IPS-15b (cell line): ENCODE results near the gene NISCH.

ENCODE experiments used
- H3K27me3 ChIP-seq: one replicate; pipeline ENCODE4 v1.6.1; 2013; ENCODE audit warnings: low read length; ENCODE audit not compliant: control insufficient read depth, insufficient read depth
- H3K36me3 ChIP-seq: one replicate; pipeline ENCODE4 v1.6.1; 2013; ENCODE audit warnings: low read length; ENCODE audit not compliant: control insufficient read depth, insufficient read depth
- H3K4me1 ChIP-seq: one replicate; pipeline ENCODE4 v1.6.1; 2013; ENCODE audit warnings: mild to moderate bottlenecking, low read length; ENCODE audit not compliant: control insufficient read depth, insufficient read depth
- H3K4me3 ChIP-seq: one replicate; pipeline ENCODE4 v1.5.1; 2013; ENCODE audit warnings: low read depth, low read length
- H3K9ac ChIP-seq: one replicate; pipeline ENCODE4 v1.6.1; 2013; ENCODE audit warnings: low read depth, mild to moderate bottlenecking, low read length
- H3K9me3 ChIP-seq: one replicate; pipeline ENCODE4 v1.6.1; 2013; ENCODE audit warnings: mild to moderate bottlenecking, low read length; ENCODE audit not compliant: control insufficient read depth, insufficient read depth

The NISCH gene

DNA sequence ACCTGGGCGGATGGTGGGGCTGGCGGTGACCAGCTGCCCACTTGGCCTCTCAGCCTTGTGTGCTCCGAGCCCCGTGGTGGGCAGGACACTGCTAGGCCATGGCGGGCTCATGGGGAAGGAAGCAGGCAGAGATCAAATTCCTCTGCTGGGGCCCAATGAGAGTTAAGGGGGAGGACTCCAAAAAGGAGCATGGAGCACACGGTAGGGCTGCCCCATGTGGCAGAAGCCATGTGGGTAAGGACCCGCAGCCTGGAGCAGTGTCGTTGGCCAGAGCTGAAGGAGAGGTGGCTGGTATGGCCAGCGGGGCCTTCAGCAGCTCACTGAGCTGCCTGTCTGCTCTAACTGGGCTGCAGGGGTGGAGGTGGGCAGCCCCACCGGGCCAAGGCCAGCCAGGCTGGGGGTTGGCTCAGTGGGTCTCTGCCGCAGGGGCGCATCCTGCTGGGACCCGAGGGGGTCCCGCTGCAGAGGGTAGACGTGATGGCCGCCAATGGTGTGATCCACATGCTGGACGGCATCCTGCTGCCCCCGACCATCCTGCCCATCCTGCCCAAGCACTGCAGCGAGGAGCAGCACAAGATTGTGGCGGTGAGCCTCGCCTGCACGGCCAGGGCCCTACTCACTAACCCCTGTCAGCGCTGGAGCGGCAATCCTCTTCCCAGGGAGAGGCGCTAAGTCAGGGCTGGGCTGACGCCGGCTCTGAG lies 51.0 kb downstream of the NISCH start:
- H3K36me3 ChIP-seq, result no peaks in the 10 kb centered on the region
- H3K4me1 ChIP-seq, result no peaks in the 10 kb centered on the region
- H3K9me3 ChIP-seq, result no peaks in the 10 kb centered on the region
- H3K27me3 ChIP-seq, result no peaks in the 10 kb centered on the region
- no peak overlapping the region for H3K4me3 ChIP-seq
- H3K9ac ChIP-seq, result no peak overlapping the region

DNA sequence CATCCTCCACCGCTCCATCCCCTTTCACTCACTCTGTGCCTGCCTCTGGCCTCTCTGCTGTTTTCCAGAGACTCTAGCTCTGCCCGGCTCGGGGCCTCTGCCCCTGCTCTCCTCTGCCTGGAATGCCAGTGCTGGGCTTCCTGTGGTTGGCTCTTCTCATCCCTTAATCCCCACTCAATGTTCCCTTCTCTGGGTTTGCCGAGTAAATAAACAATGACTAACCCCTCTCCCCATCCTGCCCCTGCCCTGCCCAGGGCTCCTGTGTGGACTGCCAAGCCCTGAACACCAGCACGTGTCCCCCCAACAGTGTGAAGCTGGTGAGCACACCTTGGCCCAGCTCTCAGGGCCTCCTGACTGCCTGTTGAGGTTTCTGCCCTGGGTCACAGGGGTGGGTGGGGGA lies 52.0 kb downstream of the NISCH start:
- Histone ChIP-seq H3K9me3 (no peaks in the 10 kb centered on the region), H3K4me3 (no peak overlapping the region), H3K4me1 (no peaks in the 10 kb centered on the region), H3K36me3 (no peaks in the 10 kb centered on the region), H3K9ac (no peak overlapping the region), H3K27me3 (no peaks in the 10 kb centered on the region)

DNA sequence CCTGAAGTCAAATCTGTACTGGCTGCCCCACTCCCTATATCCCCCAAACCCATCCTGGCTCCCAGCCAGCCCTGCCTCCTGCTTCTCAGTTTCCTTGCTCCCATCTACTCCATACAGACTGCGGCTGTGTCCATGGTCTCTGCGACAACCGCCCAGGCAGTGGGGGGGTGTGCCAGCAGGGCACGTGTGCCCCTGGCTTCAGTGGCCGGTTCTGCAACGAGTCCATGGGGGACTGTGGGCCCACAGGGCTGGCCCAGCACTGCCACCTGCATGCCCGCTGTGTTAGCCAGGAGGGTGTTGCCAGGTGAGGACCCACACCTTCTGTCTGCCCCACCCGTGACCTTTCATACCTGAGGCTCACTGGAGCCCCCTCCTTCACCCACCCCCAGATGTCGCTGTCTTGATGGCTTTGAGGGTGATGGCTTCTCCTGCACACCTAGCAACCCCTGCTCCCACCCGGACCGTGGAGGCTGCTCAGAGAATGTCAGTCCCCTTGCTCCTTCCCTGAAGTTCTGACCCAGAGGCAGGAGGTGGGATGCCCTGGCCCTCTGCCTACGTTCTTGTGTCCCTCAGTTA lies 54.4 kb downstream of the NISCH start:
- no peaks in the 10 kb centered on the region for H3K4me1 ChIP-seq
- H3K9ac ChIP-seq, result no peak overlapping the region
- H3K9me3 ChIP-seq, result no peaks in the 10 kb centered on the region
- H3K27me3 ChIP-seq, result no peaks in the 10 kb centered on the region
- H3K36me3 ChIP-seq, result no peaks in the 10 kb centered on the region
- H3K4me3 ChIP-seq, result no peak overlapping the region

DNA sequence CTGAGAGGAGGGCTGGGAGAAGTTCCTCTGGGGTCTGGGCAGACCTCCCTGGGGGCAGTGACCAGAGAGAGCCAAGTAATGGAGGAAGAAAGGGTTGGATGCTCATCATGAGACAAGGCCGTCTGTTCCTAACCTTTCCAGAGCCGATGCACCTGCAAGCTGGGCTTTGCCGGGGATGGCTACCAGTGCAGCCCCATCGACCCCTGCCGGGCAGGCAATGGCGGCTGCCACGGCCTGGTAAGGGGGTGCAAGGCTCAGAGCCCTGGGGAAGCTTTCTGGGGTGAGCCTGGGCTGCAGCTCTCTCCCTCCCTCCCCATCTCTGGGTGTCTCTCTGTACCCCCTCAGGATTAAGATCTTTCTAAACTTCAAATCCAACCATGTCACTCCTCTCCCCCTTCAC lies 56.1 kb downstream of the NISCH start:
- Histone ChIP-seq H3K9ac (no peak overlapping the region), H3K27me3 (no peaks in the 10 kb centered on the region)

DNA sequence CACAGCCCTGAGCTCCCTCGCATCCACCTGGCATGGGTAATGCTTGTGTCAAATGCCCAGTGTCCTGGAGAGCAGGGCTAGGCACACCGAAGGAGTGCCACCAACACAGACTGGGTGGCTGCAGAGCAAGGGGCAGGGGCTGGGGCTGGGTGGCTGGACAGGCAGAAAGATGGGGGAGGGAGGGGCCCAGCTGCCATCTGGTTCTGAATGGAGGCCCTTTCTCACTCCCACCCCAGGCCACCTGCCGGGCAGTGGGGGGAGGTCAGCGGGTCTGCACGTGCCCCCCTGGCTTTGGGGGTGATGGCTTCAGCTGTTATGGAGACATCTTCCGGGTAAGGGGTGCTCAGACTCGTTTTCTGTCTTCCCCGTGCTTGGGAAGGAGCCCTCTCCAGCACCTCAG lies 56.7 kb downstream of the NISCH start:
- no peak overlapping the region for H3K4me3 ChIP-seq
- no peak overlapping the region for H3K9ac ChIP-seq
- H3K4me1 ChIP-seq, result no peaks in the 10 kb centered on the region

More for the DNA sequence above, 56.1 kb downstream of the NISCH start:
- no peak overlapping the region for H3K4me3 ChIP-seq
- no peaks in the 10 kb centered on the region for H3K9me3 ChIP-seq
- no peaks in the 10 kb centered on the region for H3K4me1 ChIP-seq
- H3K36me3 ChIP-seq, result no peaks in the 10 kb centered on the region

DNA sequence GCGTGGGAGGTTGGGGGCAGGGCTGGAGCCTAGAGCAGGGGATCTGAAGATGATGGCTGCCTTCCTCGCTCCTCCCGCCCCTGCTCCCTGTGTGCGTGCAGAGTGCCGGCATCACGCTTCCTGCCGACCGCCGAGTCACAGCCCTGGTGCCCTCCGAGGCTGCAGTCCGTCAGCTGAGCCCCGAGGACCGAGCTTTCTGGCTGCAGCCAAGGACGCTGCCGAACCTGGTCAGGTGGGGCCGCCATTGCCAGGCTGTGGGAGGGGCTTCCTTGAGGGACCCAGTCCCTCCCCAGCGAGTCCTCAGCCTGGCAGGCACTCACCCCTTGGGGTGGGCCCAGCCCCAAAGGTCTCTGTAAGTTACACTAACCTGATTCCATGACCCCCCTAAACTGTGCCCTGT lies 57.3 kb downstream of the NISCH start:
- no peaks in the 10 kb centered on the region for H3K9me3 ChIP-seq
- H3K4me3 ChIP-seq, result no peak overlapping the region
- H3K27me3 ChIP-seq, result peaks cover 2% of the 10 kb centered on the region
- H3K4me1 ChIP-seq, result no peaks in the 10 kb centered on the region
- H3K36me3 ChIP-seq, result no peaks in the 10 kb centered on the region
- H3K9ac ChIP-seq, result no peak overlapping the region

More for the DNA sequence above, 56.7 kb downstream of the NISCH start:
- Histone ChIP-seq H3K27me3 (no peaks in the 10 kb centered on the region), H3K9me3 (no peaks in the 10 kb centered on the region), H3K36me3 (no peaks in the 10 kb centered on the region)

DNA sequence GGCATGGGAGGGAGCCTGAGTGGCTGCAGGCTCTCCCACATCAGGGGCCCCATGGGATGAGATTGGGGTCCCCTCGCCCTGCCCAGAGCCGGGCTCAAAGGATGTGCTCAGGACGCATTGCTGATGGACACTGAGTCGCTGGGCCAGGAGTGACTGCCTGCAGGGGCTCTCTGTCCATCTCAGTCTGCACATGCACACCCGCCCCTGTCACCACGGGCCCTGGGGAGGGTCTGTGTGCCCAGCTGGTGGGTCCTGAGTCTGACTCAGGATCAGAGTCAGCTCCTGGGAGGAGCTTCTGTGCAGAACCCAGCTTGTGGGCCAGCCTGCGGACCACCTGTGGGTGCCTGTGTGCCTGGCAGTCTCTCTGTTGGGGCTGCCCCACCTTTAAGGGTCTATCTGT lies 57.9 kb downstream of the NISCH start:
- no peak overlapping the region for H3K9ac ChIP-seq
- no peaks in the 10 kb centered on the region for H3K4me1 ChIP-seq
- peaks cover 4% of the 10 kb centered on the region for H3K27me3 ChIP-seq
- H3K4me3 ChIP-seq, result no peak overlapping the region
- no peaks in the 10 kb centered on the region for H3K36me3 ChIP-seq
- H3K9me3 ChIP-seq, result no peaks in the 10 kb centered on the region

DNA sequence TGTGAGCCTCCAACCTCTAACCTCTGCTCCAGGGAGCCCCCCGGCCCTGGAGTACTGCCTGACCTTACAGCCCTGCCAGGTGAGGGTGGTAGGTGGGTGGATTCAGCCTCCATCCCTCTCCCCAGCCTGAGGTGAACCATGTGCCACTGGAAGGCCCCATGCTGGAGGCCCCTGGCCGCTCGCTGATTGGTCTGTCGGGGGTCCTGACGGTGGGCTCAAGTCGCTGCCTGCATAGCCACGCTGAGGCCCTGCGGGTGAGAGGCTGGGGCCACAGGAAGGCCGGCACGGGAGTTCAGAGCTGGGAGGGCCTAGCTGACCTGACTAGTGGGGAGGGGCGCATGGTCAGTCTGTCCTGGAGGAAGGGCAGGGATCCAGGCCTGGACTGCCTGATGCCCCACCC lies 59.2 kb downstream of the NISCH start:
- H3K4me1 ChIP-seq, result no peaks in the 10 kb centered on the region
- no peaks in the 10 kb centered on the region for H3K36me3 ChIP-seq
- H3K27me3 ChIP-seq, result peaks cover 4% of the 10 kb centered on the region
- no peaks in the 10 kb centered on the region for H3K9me3 ChIP-seq
- H3K9ac ChIP-seq, result no peak overlapping the region
- H3K4me3 ChIP-seq, result no peak overlapping the region

DNA sequence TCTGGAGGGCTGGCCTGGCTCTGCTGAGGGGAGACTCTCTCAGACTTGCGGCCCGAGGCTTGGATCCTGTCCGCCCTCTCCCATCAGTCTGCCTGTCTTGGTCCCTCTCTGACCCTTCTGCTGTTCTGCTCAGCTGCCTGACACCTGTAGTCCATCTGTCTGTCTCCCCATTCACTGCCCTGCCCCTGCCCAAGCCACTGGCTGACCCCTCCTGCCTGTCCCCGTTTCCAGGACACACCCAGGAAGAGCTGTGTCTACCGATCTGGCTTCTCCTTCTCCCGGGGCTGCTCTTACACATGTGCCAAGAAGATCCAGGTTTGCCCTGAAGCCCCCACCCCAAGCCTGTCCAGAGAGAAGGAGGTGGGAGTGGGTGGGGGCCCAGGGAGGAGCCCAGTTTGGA lies 59.8 kb downstream of the NISCH start:
- Histone ChIP-seq H3K4me3 (no peak overlapping the region), H3K4me1 (no peaks in the 10 kb centered on the region), H3K9me3 (no peaks in the 10 kb centered on the region), H3K27me3 (peaks cover 4% of the 10 kb centered on the region), H3K9ac (no peak overlapping the region), H3K36me3 (no peaks in the 10 kb centered on the region)

DNA sequence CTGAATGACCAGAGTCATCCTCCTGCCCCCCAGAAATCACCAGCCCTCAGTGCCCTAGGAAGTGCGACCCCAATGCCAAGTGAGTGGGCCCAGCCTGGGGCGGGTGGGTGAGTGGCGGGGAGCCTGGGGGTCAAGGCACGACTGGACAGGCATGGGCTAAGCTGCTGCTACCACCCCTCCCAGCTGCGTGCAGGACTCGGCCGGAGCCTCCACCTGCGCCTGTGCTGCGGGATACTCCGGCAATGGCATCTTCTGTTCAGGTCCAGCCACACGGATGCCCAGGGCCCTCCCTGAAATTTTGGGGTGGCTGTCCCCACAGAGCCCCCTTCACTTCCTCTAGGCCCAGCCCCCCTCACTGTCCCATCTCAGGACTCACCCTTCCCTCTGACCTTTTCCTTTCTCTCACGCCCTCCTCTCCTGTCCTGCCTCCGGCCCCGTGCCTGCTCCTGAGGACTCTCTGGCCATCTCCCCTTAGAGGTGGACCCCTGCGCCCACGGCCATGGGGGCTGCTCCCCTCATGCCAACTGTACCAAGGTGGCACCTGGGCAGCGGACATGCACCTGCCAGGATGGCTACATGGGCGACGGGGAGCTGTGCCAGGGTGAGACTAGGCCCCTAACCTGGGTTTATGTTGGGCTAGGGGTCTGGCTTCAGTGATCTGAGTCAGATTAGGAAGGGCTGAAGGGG lies 61.2 kb downstream of the NISCH start:
- H3K4me3 ChIP-seq, result no peak overlapping the region
- H3K9me3 ChIP-seq, result no peaks in the 10 kb centered on the region
- no peaks in the 10 kb centered on the region for H3K36me3 ChIP-seq
- H3K27me3 ChIP-seq, result peaks cover 4% of the 10 kb centered on the region
- H3K9ac ChIP-seq, result no peak overlapping the region
- no peaks in the 10 kb centered on the region for H3K4me1 ChIP-seq

DNA sequence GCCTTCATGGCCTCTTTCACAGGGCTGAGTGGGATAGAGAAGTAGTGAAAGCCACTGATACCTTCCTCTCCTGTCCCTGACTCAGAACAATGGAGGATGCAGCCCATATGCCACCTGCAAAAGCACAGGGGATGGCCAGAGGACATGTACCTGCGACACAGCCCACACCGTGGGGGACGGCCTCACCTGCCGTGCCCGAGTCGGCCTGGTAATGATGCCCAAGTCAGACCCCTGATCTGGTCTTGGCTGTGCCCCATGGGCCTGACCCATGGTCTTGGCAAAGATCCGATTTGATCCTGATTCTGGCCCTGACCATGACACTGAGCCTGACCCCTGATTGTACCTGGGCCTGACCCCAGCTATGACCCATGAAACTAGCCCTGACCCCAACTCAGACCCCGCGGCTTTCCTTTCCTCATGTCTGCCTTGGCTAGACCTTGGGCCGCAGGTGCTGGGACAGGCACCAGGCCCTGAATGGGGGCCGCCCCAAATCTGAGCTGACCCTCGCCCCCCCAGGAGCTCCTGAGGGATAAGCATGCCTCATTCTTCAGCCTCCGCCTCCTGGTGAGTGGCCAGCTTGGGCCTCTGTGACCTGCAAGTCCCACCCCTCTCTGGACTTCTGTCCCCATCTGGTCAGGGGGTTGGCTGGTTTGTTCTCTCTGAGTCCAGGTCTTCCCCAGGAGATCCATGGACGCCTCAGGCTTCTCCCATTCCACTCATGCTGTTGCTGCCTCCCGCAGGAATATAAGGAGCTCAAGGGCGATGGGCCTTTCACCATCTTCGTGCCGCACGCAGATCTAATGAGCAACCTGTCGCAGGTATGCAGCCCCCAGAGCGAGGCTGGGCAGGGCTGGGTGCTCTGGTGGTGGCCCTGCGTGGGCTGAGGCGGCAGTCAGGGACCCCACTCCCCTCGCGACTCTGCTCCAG lies 62.7 kb downstream of the NISCH start:
- Histone ChIP-seq H3K9me3 (no peaks in the 10 kb centered on the region), H3K4me1 (no peaks in the 10 kb centered on the region), H3K9ac (no peak overlapping the region), H3K27me3 (peaks cover 4% of the 10 kb centered on the region), H3K4me3 (peak overlapping the region; percentile 55), H3K36me3 (peaks cover 2% of the 10 kb centered on the region)
